Dermis blood vessel endothelial cell (primary cell): ENCODE data around the gene SDC3. TPM values are rescaled to one million over a fixed set of nuclear protein-coding genes. Genes with fewer than 3 reads are reported as not detected.

Experiments used
- DNase-seq: peaks from one replicate; pipeline ENCODE4 v3.0.0; 2010
- total RNA-seq: library from RNA; depleted of rRNA; stranded (reverse); fragments of >200 nt; gene quantifications from 2 replicates; pipeline ENCODE4 v1.2.3, GENCODE V29; 2014

SDC3 gene
- total RNA-seq, 1 donor from 2014 or later = 22.0 TPM

DNA sequence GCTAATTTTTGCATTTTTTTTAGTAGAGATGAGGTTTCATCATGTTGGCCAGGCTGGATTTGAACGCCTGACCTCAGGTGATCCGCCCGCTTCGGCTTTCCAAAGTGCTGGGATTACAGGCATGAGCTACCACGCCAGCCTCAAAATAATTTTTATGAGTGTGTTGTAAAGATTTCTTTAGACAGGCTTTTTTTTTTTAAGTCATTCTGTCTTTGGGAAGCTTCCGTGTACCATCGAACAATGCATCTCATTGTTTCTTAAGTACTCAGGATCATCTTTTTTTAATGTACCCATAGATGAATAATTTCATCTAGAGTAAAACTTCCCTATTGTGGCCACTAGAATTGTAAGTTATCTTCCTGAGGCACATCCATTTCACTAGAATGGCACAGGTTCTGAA lies 19.6 kb upstream of the SDC3 start:
- no peak for DNase-seq

DNA sequence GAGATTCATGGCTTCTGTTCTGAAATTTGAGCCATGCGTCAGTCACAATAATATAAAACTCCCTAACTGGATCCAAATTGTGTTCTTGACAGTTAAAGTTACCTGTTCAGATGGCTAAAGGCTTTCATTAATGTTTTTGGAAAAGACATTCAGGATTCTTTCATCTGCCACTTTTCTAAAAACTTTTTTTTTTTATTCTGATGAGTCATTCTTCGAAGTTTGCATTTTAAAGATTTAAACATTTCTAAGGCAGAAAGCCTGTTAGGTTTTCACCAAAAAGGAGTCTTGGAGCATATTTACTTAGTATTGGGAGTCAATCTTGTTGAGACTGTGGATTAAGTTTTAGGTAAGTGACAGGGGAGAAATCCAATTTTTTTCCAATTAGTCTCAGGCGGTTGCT lies 18.9 kb upstream of the SDC3 start:
- DNase-seq = no peak

- no peak for DNase-seq
These were observed 15.0 kb upstream of the SDC3 start for GRCh38 chr1:30923597-30923996.

- no peak for DNase-seq
These were observed 12.3 kb upstream of the SDC3 start for GRCh38 chr1:30920827-30921226.

GRCh38 chr1:30919025-30919881 lies 10.7 kb upstream of the SDC3 start:
- peak; percentile 26 for DNase-seq

DNA sequence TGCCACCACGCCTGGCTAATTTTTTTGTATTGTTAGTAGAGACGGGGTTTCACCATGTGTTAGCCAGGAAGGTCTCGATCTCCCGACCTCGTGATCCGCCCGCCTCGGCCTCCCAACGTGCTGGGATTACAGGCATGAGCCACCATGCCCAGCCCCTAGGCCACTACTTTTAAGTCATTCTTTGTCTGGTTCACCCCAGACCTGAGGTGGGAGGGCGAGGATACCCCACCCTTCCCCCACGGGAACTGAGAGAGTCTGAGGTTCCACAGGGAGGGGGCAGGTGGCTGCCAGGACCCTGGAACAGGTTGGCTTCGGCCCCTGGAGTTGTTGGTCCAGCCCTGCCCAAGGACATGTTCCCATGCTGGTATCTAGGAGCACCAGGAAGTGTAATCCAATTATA lies 7.7 kb upstream of the SDC3 start:
- DNase-seq = no peak

DNA sequence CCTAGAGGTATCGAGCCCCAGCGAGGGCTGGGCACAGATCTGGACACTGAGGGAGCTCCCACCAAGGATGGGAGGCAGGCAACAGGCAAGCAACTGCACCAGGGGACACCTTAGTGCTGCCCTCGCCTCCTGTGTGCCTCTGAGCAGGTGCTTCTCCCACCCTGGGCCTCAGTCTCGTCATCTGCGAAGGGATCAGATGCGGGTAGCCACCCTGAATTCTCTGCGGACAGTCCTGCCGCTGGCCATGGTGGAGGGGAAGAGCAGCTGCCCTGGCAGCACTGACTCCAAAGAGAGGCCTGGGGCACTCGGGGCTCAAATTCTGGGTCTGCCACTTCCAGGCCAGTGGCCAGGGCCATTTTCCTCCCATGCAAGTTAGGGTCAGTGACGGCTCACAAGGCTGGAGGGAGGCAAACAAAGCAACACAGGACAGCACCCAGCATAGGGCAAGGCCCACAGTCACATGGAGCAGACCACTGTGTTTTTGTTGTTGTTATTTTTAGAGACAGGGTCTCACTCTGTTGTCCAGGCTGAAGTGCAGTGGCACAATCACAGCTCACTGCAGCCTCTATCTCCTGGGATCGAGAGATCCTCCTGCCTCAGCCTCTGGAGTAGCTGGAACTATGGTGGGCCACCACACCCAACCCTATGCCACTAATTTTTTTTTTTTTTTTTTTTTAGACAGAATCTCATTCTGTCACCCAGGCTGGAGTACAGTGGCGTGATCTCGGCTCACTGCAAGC lies 7.1 kb upstream of the SDC3 start:
- DNase-seq = no peak

GRCh38 chr1:30914931-30915330 lies 6.4 kb upstream of the SDC3 start:
- no peak for DNase-seq

- no peak for DNase-seq
These were observed 6.0 kb upstream of the SDC3 start for GRCh38 chr1:30914587-30914922.

DNA sequence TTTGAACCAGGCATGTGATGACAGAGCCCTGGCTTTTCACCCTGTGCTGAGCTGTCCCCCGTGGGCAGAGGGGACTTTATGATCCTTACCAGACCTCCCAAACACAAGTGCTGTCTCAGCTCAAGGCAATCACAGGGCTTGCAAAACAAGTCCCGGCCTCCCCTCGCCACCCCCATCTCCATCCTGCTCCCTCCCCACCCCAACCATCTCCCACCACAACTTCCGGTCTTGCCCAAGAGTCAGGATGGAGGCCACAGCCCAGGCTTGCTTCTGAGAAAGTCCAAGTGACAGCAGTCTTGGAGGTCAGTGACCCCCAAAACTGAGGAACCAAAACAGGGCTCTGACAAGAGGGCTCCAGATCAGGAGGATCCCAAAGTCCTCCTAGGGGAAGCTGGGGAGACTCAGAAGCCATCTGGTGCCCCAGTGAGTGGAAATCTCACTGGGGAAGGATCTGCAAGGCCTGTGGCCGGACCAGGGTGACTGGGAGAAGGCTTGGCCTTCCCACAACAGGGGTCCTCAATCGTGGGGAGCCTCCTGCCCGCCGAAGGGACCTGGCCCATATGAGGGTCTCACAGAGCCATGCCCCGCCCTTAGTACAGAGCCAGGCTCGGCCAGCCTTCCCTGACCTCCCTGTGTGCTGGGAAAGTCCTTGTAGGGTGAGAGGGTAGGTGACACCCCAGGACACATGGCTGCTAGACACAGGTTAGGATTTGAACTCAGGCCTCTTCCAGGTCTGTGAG lies 4.5 kb upstream of the SDC3 start:
- no peak for DNase-seq

GRCh38 chr1:30912224-30912623 lies 3.7 kb upstream of the SDC3 start:
- DNase-seq = no peak

DNA sequence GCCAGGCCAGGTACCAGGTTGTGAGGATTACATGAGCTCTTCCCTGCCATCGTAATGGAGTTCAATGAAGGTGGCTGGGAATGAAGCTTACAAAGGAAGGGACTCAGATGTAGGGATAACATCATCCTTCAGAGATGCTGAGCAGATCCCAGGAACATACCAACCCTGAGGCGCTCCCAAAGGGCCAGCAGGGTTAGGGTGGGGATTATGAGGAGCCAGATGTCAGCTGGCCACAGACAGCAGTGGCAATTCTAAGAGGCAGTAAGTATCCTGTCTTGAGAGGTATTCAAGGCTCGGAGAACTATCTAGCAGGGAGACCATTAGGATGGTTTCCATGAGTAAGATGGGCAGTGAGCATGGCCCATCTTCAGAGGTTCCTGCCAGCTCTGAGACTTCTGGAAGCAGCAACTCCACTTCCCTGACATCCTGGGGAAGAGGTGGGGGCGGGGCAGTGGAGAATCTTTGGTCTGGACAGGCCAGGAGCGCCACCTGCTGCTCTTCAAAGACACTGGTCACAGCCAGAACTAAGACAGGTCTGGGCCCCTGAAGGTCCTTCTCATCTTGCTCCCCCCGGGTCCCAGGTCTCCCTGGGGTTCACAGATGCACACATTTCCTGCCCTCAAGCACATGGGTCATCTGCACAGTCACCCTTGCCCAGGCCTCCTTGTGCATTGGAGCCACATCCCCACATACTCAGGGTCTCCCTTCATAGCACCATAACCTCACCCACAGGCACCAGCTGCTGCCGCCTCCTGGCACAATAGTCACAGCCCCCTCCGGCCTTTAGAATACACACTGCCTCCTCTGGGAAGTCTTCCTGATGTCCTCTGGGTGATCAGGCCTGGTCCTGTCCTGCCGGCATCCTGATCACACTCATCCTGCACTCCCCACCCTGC lies 2.7 kb upstream of the SDC3 start:
- peak; percentile 88 for DNase-seq

GRCh38 chr1:30909365-30910068 lies 959 bp upstream of the SDC3 start:
- no peak for DNase-seq

GRCh38 chr1:30908316-30908695 lies 252 bp downstream of the SDC3 start:
- DNase-seq = no peak

DNA sequence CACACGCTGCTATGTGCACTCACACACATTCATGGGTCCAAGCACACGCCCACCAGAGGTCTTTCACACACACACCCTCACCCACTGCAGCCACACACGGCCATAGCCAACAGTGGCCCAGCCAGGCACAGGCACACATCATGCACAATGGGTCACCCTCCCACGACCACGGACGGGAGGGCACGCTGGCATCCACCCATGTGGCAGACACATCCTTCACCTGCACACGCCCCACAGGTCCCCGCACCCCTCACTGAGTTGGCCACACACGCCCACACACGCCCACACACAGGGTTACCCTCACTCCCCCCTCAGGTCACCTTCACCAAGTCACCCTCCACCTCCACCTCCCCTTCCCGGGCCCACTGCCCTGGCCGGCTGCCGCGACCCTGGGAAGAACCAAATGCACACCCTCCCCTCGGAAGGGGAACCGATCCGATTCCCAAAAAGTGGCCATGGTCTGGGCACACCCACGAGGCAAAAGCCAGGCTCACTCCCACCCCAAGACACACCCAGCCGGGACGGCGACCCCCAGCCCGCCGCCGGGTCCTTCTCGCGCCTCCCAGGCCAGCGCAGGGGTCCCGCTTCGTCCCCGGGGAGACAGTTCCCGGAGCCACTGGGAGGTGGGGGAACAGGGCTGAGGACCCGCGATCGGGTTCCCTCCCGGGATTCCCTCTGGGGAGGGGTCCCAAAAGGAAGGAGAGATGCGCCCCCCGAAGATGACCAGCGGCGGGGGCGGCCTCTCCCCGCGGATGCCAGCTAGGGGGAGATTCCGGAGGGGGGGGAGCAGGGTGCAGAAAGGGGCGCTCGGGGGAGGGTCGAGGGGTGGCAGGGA lies 860 bp downstream of the SDC3 start:
- DNase-seq = no peak

- no peak for DNase-seq
These were observed 1.7 kb downstream of the SDC3 start for GRCh38 chr1:30906631-30907441.

GRCh38 chr1:30905916-30906620 lies 2.5 kb downstream of the SDC3 start:
- DNase-seq = no peak

DNA sequence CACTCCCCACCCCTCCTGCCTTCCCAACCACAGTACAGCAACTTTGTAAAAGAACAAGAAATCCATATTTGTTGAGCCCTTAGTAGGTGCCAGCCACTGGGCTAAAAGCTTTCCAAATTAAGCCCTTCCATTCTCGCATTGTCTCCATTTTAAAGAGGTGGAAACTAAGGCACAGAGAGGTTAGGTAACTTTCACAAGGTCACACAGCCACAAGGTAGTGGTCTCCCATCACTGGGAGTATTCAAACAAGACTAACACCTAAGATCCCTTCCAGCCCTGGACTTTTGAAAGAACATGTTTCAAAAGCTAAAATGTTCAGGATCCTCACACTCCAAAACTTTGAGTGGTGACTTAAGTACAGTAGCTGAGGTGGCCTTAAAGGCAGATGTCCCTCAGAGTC lies 3.2 kb downstream of the SDC3 start:
- no peak for DNase-seq

GRCh38 chr1:30904962-30905335 lies 3.6 kb downstream of the SDC3 start:
- DNase-seq = no peak
